GM18498 (cell line): Measurements from ENCODE around the gene NDUFAF2.

Experiments used
- ATAC-seq: cut with Tn5 transposase; IDR thresholded peaks from one replicate; pipeline ENCODE4 v1.9.1; 2021; ENCODE audit warnings: mild to moderate bottlenecking, moderate library complexity; ENCODE audit not compliant: unreplicated experiment

NDUFAF2 gene

DNA sequence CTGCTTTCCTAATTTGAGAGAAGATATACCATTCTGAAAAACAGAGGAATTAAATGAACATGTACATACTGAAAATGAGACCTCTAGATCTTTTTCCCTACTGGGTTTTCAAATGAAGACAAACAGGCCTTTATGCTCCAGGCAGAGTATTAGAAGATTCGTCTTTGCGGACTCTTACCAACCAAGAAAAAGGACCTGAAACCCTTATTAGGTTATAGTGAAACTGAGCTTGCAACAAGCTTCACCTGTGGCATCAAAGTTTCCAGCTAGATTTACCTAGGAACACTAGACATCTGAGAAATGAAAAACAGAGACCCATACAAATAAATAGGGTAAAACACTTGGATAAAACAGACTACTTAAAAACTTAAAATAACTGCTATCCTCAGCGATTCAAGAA, 171.0 kb downstream of the NDUFAF2 start:
- ATAC-seq: no peak

GRCh38 chr5:61119066-61119465, 174.1 kb downstream of the NDUFAF2 start:
- ATAC-seq: no peak

DNA sequence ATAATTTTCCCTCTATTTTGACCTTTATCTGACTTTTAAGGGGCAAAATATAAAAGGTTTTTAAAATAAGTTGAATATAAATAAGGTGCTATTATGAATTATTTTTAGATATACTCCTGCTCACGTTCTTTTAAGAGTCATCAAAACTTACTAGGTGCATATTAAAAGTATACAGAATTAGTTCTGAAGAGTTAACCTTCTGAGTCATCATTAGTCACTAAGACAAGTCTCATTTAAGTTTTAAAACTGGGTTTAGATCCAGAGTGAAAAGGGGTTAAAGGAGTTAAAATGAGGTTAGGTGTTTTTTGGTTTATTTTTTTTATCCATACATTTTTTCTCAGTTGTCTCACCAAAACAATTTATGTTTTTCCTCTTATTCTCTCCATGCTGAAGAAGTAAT, 175.5 kb downstream of the NDUFAF2 start:
- ATAC-seq: no peak

DNA sequence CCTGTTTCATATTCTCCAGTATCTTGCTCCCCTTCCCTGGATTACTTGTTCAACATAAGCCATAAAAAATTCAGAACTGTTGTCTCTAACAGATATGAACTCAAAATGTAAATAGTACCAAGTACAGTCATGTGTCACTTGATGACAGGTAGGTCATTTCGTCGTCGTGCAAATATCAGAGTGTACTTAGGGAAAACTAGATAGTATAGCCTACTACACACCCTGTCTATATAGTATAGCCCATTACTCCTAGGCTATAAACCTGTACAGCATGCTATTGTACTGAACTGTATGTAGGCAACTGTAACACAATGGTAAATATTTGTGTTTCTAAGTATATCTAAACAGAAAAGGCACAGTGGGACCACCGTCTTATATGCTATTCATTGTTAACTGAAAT, 178.1 kb downstream of the NDUFAF2 start:
- no peak for ATAC-seq

DNA sequence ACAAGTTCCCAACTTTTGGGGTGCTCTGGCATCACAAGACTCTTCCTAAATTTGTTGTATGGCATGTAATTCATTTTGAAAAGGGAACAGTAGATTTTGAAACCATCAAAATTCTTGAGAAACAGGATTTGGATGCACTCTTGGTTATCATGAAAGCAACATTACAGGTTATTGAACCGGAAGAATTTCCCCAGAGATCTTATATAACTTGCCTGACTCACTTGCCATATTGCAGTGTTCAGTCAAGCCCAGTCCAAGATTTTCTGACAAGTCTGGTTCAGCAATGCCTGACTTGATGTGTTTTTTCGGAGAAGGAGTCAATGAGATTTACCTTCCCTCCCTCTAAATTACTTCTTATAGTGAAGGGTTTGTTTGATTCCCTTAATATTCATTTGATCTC, 185.3 kb downstream of the NDUFAF2 start:
- no peak for ATAC-seq

DNA sequence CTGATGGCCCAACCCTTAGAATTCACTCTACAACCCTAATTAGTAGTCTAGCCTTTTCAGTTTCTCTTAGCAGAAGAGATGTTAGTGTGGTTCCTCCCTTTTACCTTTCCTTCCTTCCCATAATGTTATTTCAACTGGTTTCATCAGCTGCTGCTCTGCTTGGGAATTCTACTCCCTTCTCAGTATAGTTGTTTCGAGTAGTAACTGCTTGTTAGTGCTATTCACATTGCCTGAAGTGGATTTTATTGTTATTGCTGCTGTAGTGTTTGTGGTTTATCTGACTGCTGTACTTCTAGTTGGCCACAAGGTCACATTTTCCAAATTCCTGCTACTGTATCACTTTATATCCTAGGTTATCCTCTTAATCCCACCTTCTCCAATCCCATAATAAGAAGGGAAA, 187.6 kb downstream of the NDUFAF2 start:
- ATAC-seq: no peak

DNA sequence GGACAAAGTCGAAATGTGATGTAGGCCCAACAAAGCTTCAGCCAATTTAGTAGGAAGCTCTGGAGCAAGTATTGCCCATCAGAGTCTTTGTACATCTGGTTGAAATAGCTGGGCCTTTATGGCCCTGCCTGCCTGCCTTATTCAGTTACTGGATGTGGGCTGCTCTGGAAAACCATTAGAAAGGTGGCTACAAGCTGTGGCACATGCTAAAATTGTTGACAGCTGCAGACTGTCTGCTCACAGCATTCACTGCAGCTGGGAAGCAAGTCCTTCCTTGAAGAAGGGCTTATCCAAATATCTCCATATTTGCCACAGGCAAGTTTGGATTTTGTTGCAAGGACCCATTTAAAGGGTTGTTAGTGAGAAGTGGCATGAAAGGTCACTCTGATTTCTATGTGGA, 192.8 kb downstream of the NDUFAF2 start:
- ATAC-seq: no peak

GRCh38 chr5:61139094-61139873, 194.3 kb downstream of the NDUFAF2 start:
- peak; percentile 46 for ATAC-seq

GRCh38 chr5:61139931-61140330, 194.9 kb downstream of the NDUFAF2 start:
- ATAC-seq: no peak

DNA sequence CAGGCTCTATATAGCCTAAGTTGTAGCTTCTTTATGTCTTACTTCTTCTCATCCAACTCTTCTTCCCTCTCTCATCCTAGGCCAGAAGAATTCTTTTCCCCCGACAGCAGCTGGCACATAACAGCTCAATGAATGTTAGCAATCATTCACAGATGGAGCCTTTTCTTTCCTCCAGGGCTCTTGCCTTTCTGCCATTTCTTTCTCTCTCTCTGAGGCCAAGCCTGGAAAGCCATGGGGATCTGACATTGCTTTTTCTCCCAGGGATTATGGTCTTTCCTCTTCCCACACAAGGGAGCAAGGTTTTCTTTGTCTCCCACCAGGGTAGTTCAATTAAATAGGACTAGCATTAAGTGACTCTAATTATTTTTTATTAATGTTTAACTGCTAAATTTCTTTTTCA, 196.8 kb downstream of the NDUFAF2 start:
- ATAC-seq: no peak

- no peak for ATAC-seq
These were observed 197.4 kb downstream of the NDUFAF2 start for GRCh38 chr5:61142391-61142790.

DNA sequence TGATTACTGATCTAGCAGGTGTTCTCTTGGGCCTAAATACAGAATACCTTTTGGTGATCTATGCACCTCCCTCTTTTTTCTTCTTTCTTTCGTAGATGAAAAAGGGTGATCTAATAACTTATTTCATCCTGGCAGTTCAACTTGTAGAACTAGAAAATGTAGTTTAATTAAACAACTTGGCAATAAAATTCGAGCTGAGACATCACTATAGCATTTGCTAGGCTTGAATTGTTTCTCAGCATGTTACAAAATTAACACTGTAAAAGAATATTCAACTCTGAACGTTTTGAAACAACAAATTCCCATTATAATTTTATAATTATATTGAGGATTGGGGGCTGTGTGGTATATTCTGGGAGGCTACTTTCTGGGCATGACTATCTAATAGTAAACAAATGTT, 197.8 kb downstream of the NDUFAF2 start:
- ATAC-seq: no peak

GRCh38 chr5:61148515-61148914, 203.5 kb downstream of the NDUFAF2 start:
- ATAC-seq: no peak

DNA sequence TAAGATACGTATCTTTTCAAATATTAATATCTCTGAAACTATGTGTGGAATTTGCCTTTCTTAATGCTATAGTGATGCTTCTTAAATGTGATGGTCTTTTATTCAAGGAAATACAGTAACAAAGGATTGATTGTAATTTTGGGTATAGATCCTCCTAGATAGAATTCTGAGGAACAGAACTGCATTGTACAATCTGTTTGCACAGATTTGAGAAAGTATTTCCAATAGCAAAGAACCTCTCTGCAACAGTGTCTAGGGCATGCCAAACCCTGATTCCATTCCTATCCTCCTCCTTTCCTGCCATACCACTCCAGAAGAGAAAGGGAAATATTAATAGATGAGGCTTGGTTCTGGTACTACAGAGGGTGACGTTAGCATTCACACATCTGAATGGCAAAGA, 206.9 kb downstream of the NDUFAF2 start:
- ATAC-seq: no peak

DNA sequence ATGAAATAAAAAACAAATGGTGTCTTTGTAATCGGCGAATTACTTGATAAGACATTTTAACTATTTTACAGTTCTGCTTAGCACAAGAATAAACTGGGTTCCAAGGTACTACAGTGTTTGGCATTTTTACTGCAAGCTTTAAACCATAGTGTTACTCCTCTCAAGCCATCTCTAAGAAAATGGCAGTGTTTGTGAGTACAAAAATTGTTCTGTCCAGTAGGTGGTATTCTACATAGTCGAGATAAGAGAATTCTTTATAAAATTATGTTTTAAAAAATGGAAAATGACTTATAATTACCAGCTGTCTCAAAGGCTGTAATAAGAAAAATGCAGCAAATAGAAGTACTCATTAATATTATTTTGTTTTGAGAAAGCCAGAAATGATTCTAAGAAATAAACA, 214.1 kb downstream of the NDUFAF2 start:
- no peak for ATAC-seq

- ATAC-seq: no peak
These were observed 214.8 kb downstream of the NDUFAF2 start for GRCh38 chr5:61159836-61160235.

GRCh38 chr5:61160497-61160896, 215.5 kb downstream of the NDUFAF2 start:
- no peak for ATAC-seq

- peak; percentile 98 for ATAC-seq
These were observed 217.2 kb downstream of the NDUFAF2 start, which contains the start of gene SMIM15 for GRCh38 chr5:61162010-61162831. Gene SMIM15 (minus strand): TSS chr5:61162468. CDS start chr5:61160171, 2,297 bp downstream.

- ATAC-seq: no peak
These were observed 218.0 kb downstream of the NDUFAF2 start for GRCh38 chr5:61162832-61163567.

DNA sequence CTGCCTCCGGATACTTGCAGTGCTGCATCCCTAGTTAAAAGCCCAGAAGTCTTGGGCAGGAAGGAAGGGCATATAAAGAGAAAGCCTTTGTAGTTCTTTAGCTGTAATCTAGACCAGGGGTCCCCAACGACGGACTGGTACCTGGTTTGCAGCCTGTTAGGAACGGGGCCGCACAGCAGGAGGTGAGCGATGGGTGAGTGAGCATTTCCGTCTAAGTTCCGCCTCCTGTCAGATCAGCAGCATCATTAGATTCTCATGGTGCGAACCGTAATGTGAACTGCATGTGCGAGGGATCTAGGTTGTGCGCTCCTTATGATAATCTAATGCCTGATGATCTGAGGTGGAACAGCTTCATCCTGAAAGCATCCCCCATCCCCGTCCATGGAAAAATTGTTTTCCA, 218.9 kb downstream of the NDUFAF2 start:
- ATAC-seq: no peak

GRCh38 chr5:61167382-61167781, 222.4 kb downstream of the NDUFAF2 start:
- no peak for ATAC-seq
